Gastroesophageal sphincter (tissue), 4 donors: ENCODE results near the gene PSMD2. TPM values are rescaled to one million over a fixed set of nuclear protein-coding genes. Genes with fewer than 3 reads are reported as not detected.

ENCODE experiments used
- ATAC-seq: fragments of 150-250 bp; one replicate; pipeline ENCODE4 v1.9.1; 2016; ENCODE audit warnings: mild to moderate bottlenecking, moderate library complexity
- H3K27ac ChIP-seq, 4 donors: fragments of 200-600 bp; sonication (generic) in 3 of 4; 1 replicate in 3 of 4; 2 replicates in 1 of 4; pipeline ENCODE4 v1.5.1; 2016 to 2019
- H3K27me3 ChIP-seq: fragments of 200-600 bp; sonication (generic); one replicate; pipeline ENCODE4 v1.5.1; 2019
- H3K36me3 ChIP-seq, 2 donors: fragments of 200-600 bp; sonication (generic); one replicate each; pipeline ENCODE4 v1.5.1; 2019; ENCODE audit warnings: control low read depth in 1 of 2
- H3K4me1 ChIP-seq, 3 donors: fragments of 200-600 bp; sonication (generic); 1 replicate in 2 of 3; 2 replicates in 1 of 3; pipeline ENCODE4 v1.5.1; 2016 to 2019; ENCODE audit warnings: control low read depth in 2 of 3
- H3K4me3 ChIP-seq, 2 donors: fragments of 200-600 bp; sonication (generic); one replicate each; pipeline ENCODE4 v1.5.1; 2019; ENCODE audit warnings: mild to moderate bottlenecking in 1 of 2, moderate library complexity in 1 of 2
- H3K9me3 ChIP-seq, 3 donors: fragments of 200-600 bp; sonication (generic); one replicate each; pipeline ENCODE4 v1.5.1; 2017 to 2019; ENCODE audit warnings: control low read depth in 2 of 3
- EP300 ChIP-seq: sonication (generic); formaldehyde crosslinking; IDR thresholded peaks from one replicate; pipeline ENCODE4 v1.6.1; 2017; ENCODE audit warnings: antibody characterized with exemption, mild to moderate bottlenecking
- POLR2A ChIP-seq, 2 donors: fragments of 450-650 bp; IDR thresholded peaks; one replicate each; pipeline ENCODE4 v1.6.1; 2017; ENCODE audit warnings: antibody characterized with exemption in 2 of 2, mild to moderate bottlenecking in 2 of 2, moderate library complexity in 1 of 2
- POLR2AphosphoS5 ChIP-seq: sonication (generic); formaldehyde crosslinking; IDR thresholded peaks from one replicate; pipeline ENCODE4 v1.6.1; 2017; ENCODE audit warnings: antibody characterized with exemption
- WGBS, 2 donors: methylation state at CpG; one replicate each; pipeline ENCODE4 v1.1.5; 2018; ENCODE audit warnings: low coverage in 1 of 2; 5-methylcytosine and 5-hydroxymethylcytosine counted together
- total RNA-seq, 4 donors: library from RNA; depleted of rRNA; stranded (reverse); fragments of >200 nt; gene quantifications; one replicate each; pipeline ENCODE4 v1.1.0, GENCODE V29; 2016
- TF ChIP-seq, protein P1 (sequence below), 4 experiments: fragments of 200-600 bp in 2 of 4; fragments of 450-650 bp in 2 of 4; sonication (generic) in 1 of 4; IDR thresholded peaks; one replicate each; pipeline ENCODE4 v1.5.1; 2017 to 2019; ENCODE audit warnings: antibody characterized with exemption in 4 of 4, mild to moderate bottlenecking in 2 of 4, moderate library complexity in 2 of 4

Gene PSMD2
- total RNA-seq, 4 donors from 2014 or later: 225 to 365 (median 273) TPM

GRCh38 chr3:184300378-184300720 lies 1.3 kb downstream of the PSMD2 start:
- Histone ChIP-seq H3K4me1 (peaks cover 0 to 34% (median 12%) of the 10 kb centered on the region in 3 donors), H3K27me3 (no peaks in the 10 kb centered on the region), H3K27ac (no peak overlapping the region), H3K4me3 (peak overlapping the region in 1 of 2 donors; percentile 69), H3K9me3 (no peaks in the 10 kb centered on the region), H3K36me3 (peaks cover 0 to 53% of the 10 kb centered on the region in 2 donors)
- TF ChIP-seq POLR2AphosphoS5 (no peak), EP300 (no peak), POLR2A (IDR thresholded peaks at IDR 0.05) (no peak)
- TF ChIP-seq, protein P1, sequence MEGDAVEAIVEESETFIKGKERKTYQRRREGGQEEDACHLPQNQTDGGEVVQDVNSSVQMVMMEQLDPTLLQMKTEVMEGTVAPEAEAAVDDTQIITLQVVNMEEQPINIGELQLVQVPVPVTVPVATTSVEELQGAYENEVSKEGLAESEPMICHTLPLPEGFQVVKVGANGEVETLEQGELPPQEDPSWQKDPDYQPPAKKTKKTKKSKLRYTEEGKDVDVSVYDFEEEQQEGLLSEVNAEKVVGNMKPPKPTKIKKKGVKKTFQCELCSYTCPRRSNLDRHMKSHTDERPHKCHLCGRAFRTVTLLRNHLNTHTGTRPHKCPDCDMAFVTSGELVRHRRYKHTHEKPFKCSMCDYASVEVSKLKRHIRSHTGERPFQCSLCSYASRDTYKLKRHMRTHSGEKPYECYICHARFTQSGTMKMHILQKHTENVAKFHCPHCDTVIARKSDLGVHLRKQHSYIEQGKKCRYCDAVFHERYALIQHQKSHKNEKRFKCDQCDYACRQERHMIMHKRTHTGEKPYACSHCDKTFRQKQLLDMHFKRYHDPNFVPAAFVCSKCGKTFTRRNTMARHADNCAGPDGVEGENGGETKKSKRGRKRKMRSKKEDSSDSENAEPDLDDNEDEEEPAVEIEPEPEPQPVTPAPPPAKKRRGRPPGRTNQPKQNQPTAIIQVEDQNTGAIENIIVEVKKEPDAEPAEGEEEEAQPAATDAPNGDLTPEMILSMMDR (IDR thresholded peaks at IDR 0.05): no peak
- WGBS, 2 donors: 56% methylated on average over 2 to 3 of the region's 3 CpGs
- ATAC-seq: no peak

GRCh38 chr3:184305577-184305976 lies 6.5 kb downstream of the PSMD2 start:
- Histone ChIP-seq H3K9me3 (no peaks in the 10 kb centered on the region), H3K4me3 (no peak overlapping the region), H3K4me1 (peaks cover 0 to 17% (median 3%) of the 10 kb centered on the region in 3 donors), H3K36me3 (peaks cover 0 to 89% of the 10 kb centered on the region in 2 donors), H3K27me3 (no peaks in the 10 kb centered on the region), H3K27ac (no peak overlapping the region)
- no peak for ATAC-seq
- 56 to 60% methylated on average over 1 of the region's 1 CpG for WGBS, 2 donors
- TF ChIP-seq POLR2A (IDR thresholded peaks at IDR 0.05) (no peak), EP300 (no peak)
- TF ChIP-seq, protein P1 (IDR thresholded peaks at IDR 0.05): peak in 1 of 4 experiments; percentile 13

DNA sequence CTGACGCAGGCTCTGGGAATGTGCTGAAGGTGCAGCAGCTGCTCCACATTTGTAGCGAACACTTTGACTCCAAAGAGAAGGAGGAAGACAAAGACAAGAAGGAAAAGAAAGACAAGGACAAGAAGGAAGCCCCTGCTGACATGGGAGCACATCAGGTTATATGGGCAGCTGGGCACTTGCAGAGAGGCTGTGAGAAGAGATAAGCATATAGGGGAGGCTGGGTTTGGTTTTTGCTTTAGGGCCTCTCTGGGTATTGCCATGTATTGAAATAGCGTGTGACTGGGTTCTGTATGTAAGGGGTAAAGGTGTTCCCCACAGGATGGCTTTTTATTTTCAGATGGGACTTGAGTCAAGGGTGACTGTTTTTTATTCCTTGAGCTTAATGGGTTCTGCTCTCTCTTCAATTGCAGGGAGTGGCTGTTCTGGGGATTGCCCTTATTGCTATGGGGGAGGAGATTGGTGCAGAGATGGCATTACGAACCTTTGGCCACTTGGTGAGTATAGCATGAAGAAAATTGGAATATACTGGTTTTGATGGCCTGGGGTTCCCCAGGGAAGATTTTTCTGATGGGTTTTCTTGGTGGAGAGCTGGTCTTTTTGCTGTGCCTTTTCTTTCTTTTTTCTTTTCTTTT lies 7.4 kb downstream of the PSMD2 start:
- Histone ChIP-seq H3K27ac (no peak overlapping the region), H3K4me3 (no peak overlapping the region), H3K4me1 (peaks cover 0 to 8% (median 0%) of the 10 kb centered on the region in 3 donors), H3K9me3 (no peaks in the 10 kb centered on the region), H3K27me3 (no peaks in the 10 kb centered on the region), H3K36me3 (peaks cover 0 to 81% of the 10 kb centered on the region in 2 donors)
- TF ChIP-seq, protein P1 (IDR thresholded peaks at IDR 0.05): no peak
- no peak for TF ChIP-seq POLR2AphosphoS5
- TF ChIP-seq EP300: no peak
- TF ChIP-seq POLR2A (IDR thresholded peaks at IDR 0.05): no peak
- no peak for ATAC-seq
- 68% methylated on average over 3 of the region's 4 CpGs; no CpG with 5 or more reads in 1 of the 2 donors for WGBS, 2 donors

GRCh38 chr3:184307915-184308314 lies 8.9 kb downstream of the PSMD2 start:
- ATAC-seq: no peak
- H3K9me3 ChIP-seq: no peaks in the 10 kb centered on the region
- H3K27me3 ChIP-seq: no peaks in the 10 kb centered on the region
- TF ChIP-seq, protein P1 (IDR thresholded peaks at IDR 0.05): no peak
- no peak for TF ChIP-seq EP300
- no peak for TF ChIP-seq POLR2AphosphoS5
- TF ChIP-seq POLR2A (IDR thresholded peaks at IDR 0.05): no peak
- WGBS, 2 donors: 89 to 100% methylated on average over 5 to 7 of the region's 9 CpGs
- H3K4me1 ChIP-seq: no peaks in the 10 kb centered on the region
- no peak overlapping the region for H3K4me3 ChIP-seq
- peaks cover 0 to 66% of the 10 kb centered on the region in 2 donors for H3K36me3 ChIP-seq
- no peak overlapping the region for H3K27ac ChIP-seq

DNA sequence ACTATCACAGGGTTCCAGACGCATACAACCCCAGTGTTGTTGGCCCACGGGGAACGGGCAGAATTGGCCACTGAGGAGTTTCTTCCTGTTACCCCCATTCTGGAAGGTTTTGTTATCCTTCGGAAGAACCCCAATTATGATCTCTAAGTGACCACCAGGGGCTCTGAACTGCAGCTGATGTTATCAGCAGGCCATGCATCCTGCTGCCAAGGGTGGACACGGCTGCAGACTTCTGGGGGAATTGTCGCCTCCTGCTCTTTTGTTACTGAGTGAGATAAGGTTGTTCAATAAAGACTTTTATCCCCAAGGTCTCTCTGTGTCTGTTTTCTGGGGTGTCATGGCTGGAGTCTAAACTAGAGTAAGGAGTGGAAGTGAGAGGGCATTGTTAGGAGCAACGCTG lies 9.7 kb downstream of the PSMD2 start:
- Histone ChIP-seq H3K4me1 (peaks cover 0 to 4% (median under 1%) of the 10 kb centered on the region in 3 donors), H3K27ac (no peak overlapping the region), H3K4me3 (no peak overlapping the region), H3K9me3 (no peaks in the 10 kb centered on the region), H3K27me3 (no peaks in the 10 kb centered on the region), H3K36me3 (peaks cover 0 to 58% of the 10 kb centered on the region in 2 donors)
- 80 to 82% methylated on average over 1 to 4 of the region's 7 CpGs for WGBS, 2 donors
- ATAC-seq: no peak
- TF ChIP-seq POLR2AphosphoS5 (no peak), EP300 (no peak), POLR2A (IDR thresholded peaks at IDR 0.05) (no peak)
- TF ChIP-seq, protein P1 (IDR thresholded peaks at IDR 0.05): no peak
